HEK293 (cell line): ENCODE data around the gene CLIC4.
A peak's percentile ranks its signal among the peaks of the same experiment; 100 is the strongest.

ENCODE experiments used
- GFI1B ChIP-seq: fragments of 450-650 bp; formaldehyde crosslinking; IDR thresholded peaks from 2 replicates; pipeline ENCODE4 v1.5.1; 2016; ENCODE audit warnings: missing biosample characterization, missing genetic modification characterization
- HIC1 ChIP-seq: fragments of 450-650 bp; formaldehyde crosslinking; IDR thresholded peaks from 2 replicates; pipeline ENCODE4 v1.5.1; 2016; ENCODE audit warnings: missing biosample characterization, missing genetic modification characterization
- OSR2 ChIP-seq: fragments of 450-650 bp; formaldehyde crosslinking; IDR thresholded peaks from 2 replicates; pipeline ENCODE4 v1.5.1; 2016; ENCODE audit warnings: missing biosample characterization, missing genetic modification characterization
- PRDM1 ChIP-seq: fragments of 450-650 bp; formaldehyde crosslinking; IDR thresholded peaks from 2 replicates; pipeline ENCODE4; 2016; ENCODE audit warnings: missing biosample characterization, missing genetic modification characterization
- REPIN1 ChIP-seq: fragments of 450-650 bp; formaldehyde crosslinking; IDR thresholded peaks from 2 replicates; pipeline ENCODE4 v1.5.1; 2017; ENCODE audit warnings: missing biosample characterization, missing genetic modification characterization, low read depth
- TSHZ1 ChIP-seq: fragments of 450-650 bp; formaldehyde crosslinking; IDR thresholded peaks from 2 replicates; pipeline ENCODE4 v1.5.1; 2016; ENCODE audit warnings: missing biosample characterization, missing genetic modification characterization, borderline replicate concordance
- ZBTB17 ChIP-seq: fragments of 450-650 bp; formaldehyde crosslinking; IDR thresholded peaks from 2 replicates; pipeline ENCODE4 v1.5.1; 2016; ENCODE audit warnings: missing biosample characterization, missing genetic modification characterization
- ZBTB44 ChIP-seq: fragments of 450-650 bp; IDR thresholded peaks from 2 replicates; pipeline ENCODE4 v1.5.1; 2018; ENCODE audit warnings: missing biosample characterization, mild to moderate bottlenecking, missing genetic modification characterization
- ZEB2 ChIP-seq: fragments of 450-650 bp; formaldehyde crosslinking; IDR thresholded peaks from 2 replicates; pipeline ENCODE4 v1.5.1; 2016; ENCODE audit warnings: missing biosample characterization, missing genetic modification characterization
- ZFP69B ChIP-seq: fragments of 450-650 bp; formaldehyde crosslinking; IDR thresholded peaks from 2 replicates; pipeline ENCODE4 v1.5.1; 2016; ENCODE audit warnings: missing biosample characterization, missing genetic modification characterization
- ZNF112 ChIP-seq: fragments of 450-650 bp; formaldehyde crosslinking; IDR thresholded peaks from 2 replicates; pipeline ENCODE4 v1.5.0; 2017; ENCODE audit warnings: missing biosample characterization, missing genetic modification characterization
- ZNF140 ChIP-seq: fragments of 450-650 bp; formaldehyde crosslinking; IDR thresholded peaks from 2 replicates; pipeline ENCODE4 v1.5.1; 2016; ENCODE audit warnings: missing biosample characterization, missing genetic modification characterization
- ZNF214 ChIP-seq: fragments of 450-650 bp; formaldehyde crosslinking; IDR thresholded peaks from 2 replicates; pipeline ENCODE4 v1.5.1; 2017; ENCODE audit warnings: missing biosample characterization, mild to moderate bottlenecking, missing genetic modification characterization, borderline replicate concordance
- ZNF221 ChIP-seq: fragments of 450-650 bp; formaldehyde crosslinking; IDR thresholded peaks from 2 replicates; pipeline ENCODE4 v1.5.1; 2017; ENCODE audit warnings: missing biosample characterization, missing genetic modification characterization, borderline replicate concordance
- ZNF223 ChIP-seq: fragments of 450-650 bp; formaldehyde crosslinking; IDR thresholded peaks from 2 replicates; pipeline ENCODE4 v1.5.1; 2016; ENCODE audit warnings: missing biosample characterization, missing genetic modification characterization
- ZNF292 ChIP-seq: fragments of 450-650 bp; formaldehyde crosslinking; IDR thresholded peaks from 2 replicates; pipeline ENCODE4 v1.5.1; 2016; ENCODE audit warnings: low read depth, missing biosample characterization, missing genetic modification characterization, borderline replicate concordance
- ZNF335 ChIP-seq: fragments of 450-650 bp; formaldehyde crosslinking; conservative IDR thresholded peaks from 2 replicates; pipeline ENCODE4 v1.5.1; 2016; ENCODE audit warnings: missing biosample characterization, missing genetic modification characterization
- ZNF48 ChIP-seq: fragments of 450-650 bp; formaldehyde crosslinking; IDR thresholded peaks from 2 replicates; pipeline ENCODE4 v1.5.1; 2016; ENCODE audit warnings: missing biosample characterization, missing genetic modification characterization
- ZNF544 ChIP-seq: fragments of 450-650 bp; formaldehyde crosslinking; IDR thresholded peaks from 2 replicates; pipeline ENCODE4 v1.5.0; 2017; ENCODE audit warnings: missing biosample characterization, missing genetic modification characterization
- ZNF548 ChIP-seq: fragments of 450-650 bp; formaldehyde crosslinking; IDR thresholded peaks from 2 replicates; pipeline ENCODE4 v1.5.1; 2016; ENCODE audit warnings: missing biosample characterization, missing genetic modification characterization
- ZNF555 ChIP-seq: fragments of 450-650 bp; formaldehyde crosslinking; conservative IDR thresholded peaks from 2 replicates; pipeline ENCODE4 v1.5.1; 2017; ENCODE audit warnings: missing biosample characterization, mild to moderate bottlenecking, missing genetic modification characterization, inconsistent platforms
- ZNF629 ChIP-seq: fragments of 450-650 bp; formaldehyde crosslinking; IDR thresholded peaks from 2 replicates; pipeline ENCODE4 v1.5.1; 2017; ENCODE audit warnings: missing biosample characterization, missing genetic modification characterization
- ZNF660 ChIP-seq: fragments of 450-650 bp; IDR thresholded peaks from 2 replicates; pipeline ENCODE4 v1.5.1; 2018; ENCODE audit warnings: missing biosample characterization, mild to moderate bottlenecking, missing genetic modification characterization
- ZNF692 ChIP-seq: fragments of 450-650 bp; formaldehyde crosslinking; IDR thresholded peaks from 2 replicates; pipeline ENCODE4 v1.5.1; 2016; ENCODE audit warnings: missing biosample characterization, missing genetic modification characterization
- ZNF747 ChIP-seq: fragments of 450-650 bp; formaldehyde crosslinking; IDR thresholded peaks from 2 replicates; pipeline ENCODE4 v1.5.1; 2016; ENCODE audit warnings: missing biosample characterization, missing genetic modification characterization
- ZNF777 ChIP-seq: fragments of 450-650 bp; formaldehyde crosslinking; IDR thresholded peaks from 2 replicates; pipeline ENCODE4 v1.5.1; 2017; ENCODE audit warnings: missing biosample characterization, missing genetic modification characterization, borderline replicate concordance
- ZNF837 ChIP-seq: fragments of 450-650 bp; formaldehyde crosslinking; IDR thresholded peaks from 2 replicates; pipeline ENCODE4 v1.5.1; 2016; ENCODE audit warnings: missing biosample characterization, missing genetic modification characterization
- ZSCAN18 ChIP-seq: fragments of 450-650 bp; formaldehyde crosslinking; IDR thresholded peaks from 2 replicates; pipeline ENCODE4 v1.5.1; 2016; ENCODE audit warnings: missing biosample characterization, missing genetic modification characterization

CLIC4 gene

GRCh38 chr1:24769656-24770651, 24.7 kb downstream of the CLIC4 start (continued):
- TF ChIP-seq ZBTB17: no peak
- no peak for TF ChIP-seq ZNF214
- TF ChIP-seq ZNF555 (tag by site-specific recombination): no peak
- peak; percentile 73 for TF ChIP-seq HIC1
- TF ChIP-seq ZNF837 (tag by site-specific recombination): no peak
- no peak for TF ChIP-seq ZNF777 (tag by site-specific recombination)
- no peak for TF ChIP-seq ZNF544 (tag by site-specific recombination)
- TF ChIP-seq ZNF292: no peak
- TF ChIP-seq ZNF747 (tag by site-specific recombination): no peak
- no peak for TF ChIP-seq ZNF112 (tag by site-specific recombination)
- TF ChIP-seq OSR2 (tag by site-specific recombination): peak; percentile 60
- TF ChIP-seq ZNF660 (tag by site-specific recombination): peak; percentile 71; the same call in 1 of the 2 replicates
- peak; percentile 5; the same call in 1 of the 2 replicates for TF ChIP-seq ZBTB44 (tag by site-specific recombination)
- TF ChIP-seq ZSCAN18 (tag by site-specific recombination): no peak
- no peak for TF ChIP-seq ZNF221
- TF ChIP-seq ZNF48 (tag by site-specific recombination): no peak
- TF ChIP-seq GFI1B: no peak
- 0 out of 2 replicates have a peak, but pooled peaks have one; percentile 13 for TF ChIP-seq ZFP69B (tag by site-specific recombination)
- peak; percentile 46; the same call in 1 of the 2 replicates for TF ChIP-seq ZNF335 (tag by site-specific recombination)
- TF ChIP-seq ZNF140 (tag by site-specific recombination): no peak
- peak; percentile 40; the same call in 1 of the 2 replicates for TF ChIP-seq PRDM1
- TF ChIP-seq ZNF548 (tag by site-specific recombination): no peak
- peak; percentile 29; the same call in 1 of the 2 replicates for TF ChIP-seq TSHZ1 (tag by site-specific recombination)
- TF ChIP-seq ZNF629: peak; percentile 92
- TF ChIP-seq ZEB2 (tag by site-specific recombination): peak; percentile 7; the same call in 1 of the 2 replicates
- no peak for TF ChIP-seq REPIN1 (tag by site-specific recombination)
- TF ChIP-seq ZNF223 (tag by site-specific recombination): no peak
- no peak for TF ChIP-seq ZNF692
